Astrocyte (in vitro differentiated cells and primary cell): ENCODE data around the gene TMEM222. TPM values are rescaled to one million over a fixed set of nuclear protein-coding genes. Genes with fewer than 3 reads are reported as not detected.

Experiments
- DNase-seq: peaks from one replicate; pipeline ENCODE4 v3.0.0-alpha.2; 2010; ENCODE audit warnings: low read depth
- FAIRE-seq: peaks from 2 replicates; lab custom pipeline; 2011; peaks lifted over from hg19 to GRCh38; lab: Jason Lieb, UNC
- H2AFZ ChIP-seq: 2 replicates; pipeline ENCODE4 v1.6.0; 2012; ENCODE audit warnings: low read depth, low read length, inconsistent platforms
- H3K27ac ChIP-seq: 2 replicates; pipeline ENCODE4 v1.5.1; 2011; ENCODE audit warnings: low read depth, low read length, inconsistent platforms
- H3K27me3 ChIP-seq: 2 replicates; pipeline ENCODE4 v1.6.0; 2011; ENCODE audit warnings: low read length, inconsistent platforms; ENCODE audit not compliant: insufficient read depth
- H3K36me3 ChIP-seq: 2 replicates; pipeline ENCODE4 v1.5.1; 2011; ENCODE audit warnings: low read length, inconsistent platforms; ENCODE audit not compliant: insufficient read depth
- H3K4me1 ChIP-seq: 2 replicates; pipeline ENCODE4 v1.5.1; 2011; ENCODE audit warnings: low read length, inconsistent platforms; ENCODE audit not compliant: insufficient read depth
- H3K4me2 ChIP-seq: 2 replicates; pipeline ENCODE4 v1.6.0; 2012; ENCODE audit warnings: low read length, inconsistent platforms
- H3K4me3 ChIP-seq: 2 replicates; pipeline ENCODE4 v1.5.1; 2011; ENCODE audit warnings: low read depth, mild to moderate bottlenecking, low read length, inconsistent platforms; ENCODE audit not compliant: insufficient read depth
- H3K79me2 ChIP-seq: 2 replicates; pipeline ENCODE4 v1.6.0; 2012; ENCODE audit warnings: mild to moderate bottlenecking, low read length, inconsistent platforms; ENCODE audit not compliant: insufficient read depth
- H3K9ac ChIP-seq: 2 replicates; pipeline ENCODE4 v1.6.0; 2012; ENCODE audit warnings: mild to moderate bottlenecking, low read length, inconsistent platforms
- H3K9me3 ChIP-seq: 2 replicates; pipeline ENCODE4 v1.5.1; 2012; ENCODE audit warnings: low read depth, mild to moderate bottlenecking, low read length, inconsistent platforms; ENCODE audit not compliant: insufficient read depth
- H4K20me1 ChIP-seq: 2 replicates; pipeline ENCODE4 v1.6.0; 2012; ENCODE audit warnings: low read length, inconsistent platforms; ENCODE audit not compliant: insufficient read depth
- H3K27ac Mint-ChIP-seq: one replicate; pipeline ENCODE4 v1.8.0; 2021; ENCODE audit warnings: mild to moderate bottlenecking, mixed read lengths; ENCODE audit not compliant: unreplicated experiment
- H3K27me3 Mint-ChIP-seq: one replicate; pipeline ENCODE4 v1.8.0; 2021; ENCODE audit warnings: low read depth, mixed read lengths; ENCODE audit not compliant: unreplicated experiment
- H3K36me3 Mint-ChIP-seq: one replicate; pipeline ENCODE4 v1.8.0; 2021; ENCODE audit warnings: low read depth, mixed read lengths; ENCODE audit not compliant: unreplicated experiment
- H3K4me1 Mint-ChIP-seq: one replicate; pipeline ENCODE4 v1.8.0; 2021; ENCODE audit warnings: low read depth, mixed read lengths; ENCODE audit not compliant: unreplicated experiment
- H3K4me3 Mint-ChIP-seq: one replicate; pipeline ENCODE4 v1.8.0; 2021; ENCODE audit warnings: mild to moderate bottlenecking, moderate library complexity, mixed read lengths; ENCODE audit not compliant: unreplicated experiment
- H3K9me3 Mint-ChIP-seq: one replicate; pipeline ENCODE4 v1.8.0; 2021; ENCODE audit warnings: mild to moderate bottlenecking, mixed read lengths; ENCODE audit not compliant: unreplicated experiment
- EZH2 ChIP-seq: IDR thresholded peaks from 2 replicates; pipeline ENCODE4 v1.6.1; 2012; ENCODE audit warnings: mild to moderate bottlenecking, low read length, inconsistent platforms; ENCODE audit not compliant: insufficient read depth
- total RNA-seq: library from RNA; stranded (reverse); gene quantifications from 2 replicates; pipeline ENCODE4 v1.2.1, GENCODE V29; 2021
- TF ChIP-seq, protein P1 (sequence below): IDR thresholded peaks from 2 replicates; pipeline ENCODE4 v1.5.1; 2011; ENCODE audit warnings: low read depth, mild to moderate bottlenecking, inconsistent platforms, low read length, moderate library complexity; ENCODE audit not compliant: insufficient read depth

Gene TMEM222
- total RNA-seq, 1 donor from 2014 or later: 46.0 TPM

DNA sequence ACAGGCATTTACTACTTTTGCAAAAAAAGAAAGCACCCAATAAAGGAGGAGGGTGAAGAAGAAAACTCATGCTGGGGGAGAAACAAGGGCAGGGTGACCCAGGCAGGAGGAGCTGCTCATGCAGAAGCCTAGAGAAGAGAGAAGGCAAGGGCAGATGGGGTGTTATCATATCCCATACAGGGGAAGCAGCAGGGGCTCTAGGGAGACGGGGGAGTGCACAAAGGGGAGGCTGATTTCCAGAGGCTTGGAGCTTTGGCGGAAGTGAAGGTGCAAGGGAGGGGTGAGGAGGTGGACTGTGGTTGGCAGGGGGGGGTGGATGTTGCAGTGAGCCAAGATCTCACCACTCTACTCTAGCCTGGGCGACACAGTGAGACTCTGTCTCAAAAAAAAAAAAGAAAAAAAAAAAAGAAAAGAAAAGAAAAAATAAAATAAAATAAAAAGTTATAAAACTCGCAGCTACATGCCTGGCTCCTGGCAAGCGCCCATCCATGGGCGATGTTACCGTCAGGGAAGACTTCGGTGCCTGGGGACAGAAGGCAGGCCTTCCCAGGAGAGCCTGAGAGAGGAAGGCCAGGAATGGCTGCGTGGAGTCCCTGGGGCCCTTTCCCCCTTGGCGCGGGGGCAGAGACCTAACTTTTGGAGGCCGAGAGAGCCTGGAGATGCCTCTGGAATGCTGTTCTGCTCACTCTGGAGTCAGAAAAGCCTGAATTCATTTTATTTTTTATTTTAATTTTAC is 56.0 kb downstream of the TMEM222 start:
- Mint-ChIP-seq H3K9me3 (no peaks in the 10 kb centered on the region), H3K36me3 (no peaks in the 10 kb centered on the region), H3K27me3 (peaks cover 33% of the 10 kb centered on the region), H3K4me3 (no peak overlapping the region), H3K4me1 (no peaks in the 10 kb centered on the region), H3K27ac (no peak overlapping the region)
- H3K79me2 ChIP-seq: no peaks in the 10 kb centered on the region
- no peak for DNase-seq
- H3K9ac ChIP-seq: no peak overlapping the region
- no peak overlapping the region for H3K4me3 ChIP-seq
- no peak for TF ChIP-seq EZH2
- TF ChIP-seq, protein P1, sequence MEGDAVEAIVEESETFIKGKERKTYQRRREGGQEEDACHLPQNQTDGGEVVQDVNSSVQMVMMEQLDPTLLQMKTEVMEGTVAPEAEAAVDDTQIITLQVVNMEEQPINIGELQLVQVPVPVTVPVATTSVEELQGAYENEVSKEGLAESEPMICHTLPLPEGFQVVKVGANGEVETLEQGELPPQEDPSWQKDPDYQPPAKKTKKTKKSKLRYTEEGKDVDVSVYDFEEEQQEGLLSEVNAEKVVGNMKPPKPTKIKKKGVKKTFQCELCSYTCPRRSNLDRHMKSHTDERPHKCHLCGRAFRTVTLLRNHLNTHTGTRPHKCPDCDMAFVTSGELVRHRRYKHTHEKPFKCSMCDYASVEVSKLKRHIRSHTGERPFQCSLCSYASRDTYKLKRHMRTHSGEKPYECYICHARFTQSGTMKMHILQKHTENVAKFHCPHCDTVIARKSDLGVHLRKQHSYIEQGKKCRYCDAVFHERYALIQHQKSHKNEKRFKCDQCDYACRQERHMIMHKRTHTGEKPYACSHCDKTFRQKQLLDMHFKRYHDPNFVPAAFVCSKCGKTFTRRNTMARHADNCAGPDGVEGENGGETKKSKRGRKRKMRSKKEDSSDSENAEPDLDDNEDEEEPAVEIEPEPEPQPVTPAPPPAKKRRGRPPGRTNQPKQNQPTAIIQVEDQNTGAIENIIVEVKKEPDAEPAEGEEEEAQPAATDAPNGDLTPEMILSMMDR: no peak
- no peak for FAIRE-seq
- H3K27ac ChIP-seq: no peak overlapping the region
- no peaks in the 10 kb centered on the region for H3K9me3 ChIP-seq
- H2AFZ ChIP-seq: no peak overlapping the region
- no peaks in the 10 kb centered on the region for H4K20me1 ChIP-seq
- no peaks in the 10 kb centered on the region for H3K4me1 ChIP-seq
- H3K36me3 ChIP-seq: no peaks in the 10 kb centered on the region
- H3K4me2 ChIP-seq: no peak overlapping the region
- no peaks in the 10 kb centered on the region for H3K27me3 ChIP-seq

DNA sequence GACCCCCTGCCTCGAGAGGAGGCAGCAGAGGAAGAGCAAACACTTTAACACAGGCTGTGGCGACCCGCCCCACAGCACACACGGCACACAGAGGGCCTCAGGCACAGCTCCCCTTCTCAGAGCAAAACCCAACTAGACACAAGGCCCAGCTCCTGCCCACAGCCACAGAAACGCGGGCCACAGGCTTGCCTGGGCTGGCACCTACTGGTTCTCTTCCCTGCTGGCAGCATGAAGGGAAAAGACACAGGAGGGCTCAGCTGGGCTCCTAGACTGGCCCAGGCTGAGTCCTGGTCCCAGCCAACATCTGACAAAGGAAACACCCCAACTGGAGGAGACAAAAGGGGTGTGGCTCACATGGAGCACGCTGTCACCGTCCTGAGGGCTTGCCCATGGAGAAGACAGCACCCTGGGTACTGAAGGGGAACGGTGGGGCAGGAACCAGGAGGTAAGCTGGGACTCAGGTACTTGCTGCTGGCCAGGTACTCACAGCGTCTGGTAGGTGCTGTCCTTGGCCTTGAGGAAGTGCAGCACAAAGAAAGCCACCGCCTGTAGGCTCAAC is 57.7 kb downstream of the TMEM222 start:
- Histone ChIP-seq H3K9me3 (no peaks in the 10 kb centered on the region), H3K27me3 (no peaks in the 10 kb centered on the region), H3K4me1 (no peaks in the 10 kb centered on the region), H3K79me2 (no peaks in the 10 kb centered on the region), H4K20me1 (no peaks in the 10 kb centered on the region), H2AFZ (no peak overlapping the region), H3K4me3 (no peak overlapping the region), H3K36me3 (no peaks in the 10 kb centered on the region), H3K9ac (no peak overlapping the region), H3K4me2 (no peak overlapping the region), H3K27ac (no peak overlapping the region)
- no peak overlapping the region for H3K4me3 Mint-ChIP-seq
- DNase-seq (no peak), FAIRE-seq (no peak)
- no peaks in the 10 kb centered on the region for H3K36me3 Mint-ChIP-seq
- peaks cover 36% of the 10 kb centered on the region for H3K27me3 Mint-ChIP-seq
- no peak overlapping the region for H3K27ac Mint-ChIP-seq
- H3K4me1 Mint-ChIP-seq: no peaks in the 10 kb centered on the region
- no peaks in the 10 kb centered on the region for H3K9me3 Mint-ChIP-seq
- TF ChIP-seq, protein P1: no peak
- TF ChIP-seq EZH2: no peak

DNA sequence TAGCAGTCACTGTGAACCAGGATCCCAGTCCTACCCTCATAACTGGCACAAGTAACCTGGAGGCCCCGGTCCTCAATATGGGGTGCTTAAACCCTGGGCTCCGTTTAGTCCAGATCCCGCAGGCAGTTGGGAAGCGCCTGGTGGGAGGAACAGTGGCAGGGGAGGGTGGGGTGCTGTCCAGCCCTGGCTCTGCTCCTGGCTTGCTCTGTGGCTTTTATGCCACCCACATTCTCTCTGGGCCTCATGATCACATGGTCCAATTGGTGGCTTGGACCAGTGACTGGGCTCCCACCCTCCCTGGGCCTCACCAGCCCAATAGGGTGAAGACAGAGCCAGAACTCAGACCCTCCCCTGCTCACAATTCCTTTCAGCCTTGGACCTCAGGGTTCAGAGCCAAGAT is 58.3 kb downstream of the TMEM222 start:
- no peak overlapping the region for H3K27ac ChIP-seq
- H3K9me3 Mint-ChIP-seq: no peaks in the 10 kb centered on the region
- no peak overlapping the region for H3K4me3 Mint-ChIP-seq
- no peak overlapping the region for H3K4me2 ChIP-seq
- H3K9ac ChIP-seq: no peak overlapping the region
- no peak overlapping the region for H3K4me3 ChIP-seq
- H3K36me3 ChIP-seq: no peaks in the 10 kb centered on the region
- no peaks in the 10 kb centered on the region for H3K4me1 Mint-ChIP-seq
- FAIRE-seq (no peak), DNase-seq (no peak)
- no peaks in the 10 kb centered on the region for H3K36me3 Mint-ChIP-seq
- no peaks in the 10 kb centered on the region for H3K4me1 ChIP-seq
- H3K27me3 Mint-ChIP-seq: peaks cover 36% of the 10 kb centered on the region
- no peaks in the 10 kb centered on the region for H4K20me1 ChIP-seq
- H3K27me3 ChIP-seq: no peaks in the 10 kb centered on the region
- H2AFZ ChIP-seq: no peak overlapping the region
- no peaks in the 10 kb centered on the region for H3K9me3 ChIP-seq
- H3K79me2 ChIP-seq: no peaks in the 10 kb centered on the region
- H3K27ac Mint-ChIP-seq: no peak overlapping the region
- no peak for TF ChIP-seq EZH2
- TF ChIP-seq, protein P1: no peak
